Astrocyte (in vitro differentiated cells and primary cell): ENCODE results near the gene NSUN3. TPM values are rescaled to one million over a fixed set of nuclear protein-coding genes. Genes with fewer than 3 reads are reported as not detected.

ENCODE experiments used
- DNase-seq: peaks from one replicate; pipeline ENCODE4 v3.0.0-alpha.2; 2010; ENCODE audit warnings: low read depth
- FAIRE-seq: peaks from 2 replicates; lab custom pipeline; 2011; peaks lifted over from hg19 to GRCh38; lab: Jason Lieb, UNC
- H2AFZ ChIP-seq: 2 replicates; pipeline ENCODE4 v1.6.0; 2012; ENCODE audit warnings: low read depth, low read length, inconsistent platforms
- H3K27ac ChIP-seq: 2 replicates; pipeline ENCODE4 v1.5.1; 2011; ENCODE audit warnings: low read depth, low read length, inconsistent platforms
- H3K27me3 ChIP-seq: 2 replicates; pipeline ENCODE4 v1.6.0; 2011; ENCODE audit warnings: low read length, inconsistent platforms; ENCODE audit not compliant: insufficient read depth
- H3K36me3 ChIP-seq: 2 replicates; pipeline ENCODE4 v1.5.1; 2011; ENCODE audit warnings: low read length, inconsistent platforms; ENCODE audit not compliant: insufficient read depth
- H3K4me1 ChIP-seq: 2 replicates; pipeline ENCODE4 v1.5.1; 2011; ENCODE audit warnings: low read length, inconsistent platforms; ENCODE audit not compliant: insufficient read depth
- H3K4me2 ChIP-seq: 2 replicates; pipeline ENCODE4 v1.6.0; 2012; ENCODE audit warnings: low read length, inconsistent platforms
- H3K4me3 ChIP-seq: 2 replicates; pipeline ENCODE4 v1.5.1; 2011; ENCODE audit warnings: low read depth, mild to moderate bottlenecking, low read length, inconsistent platforms; ENCODE audit not compliant: insufficient read depth
- H3K79me2 ChIP-seq: 2 replicates; pipeline ENCODE4 v1.6.0; 2012; ENCODE audit warnings: mild to moderate bottlenecking, low read length, inconsistent platforms; ENCODE audit not compliant: insufficient read depth
- H3K9ac ChIP-seq: 2 replicates; pipeline ENCODE4 v1.6.0; 2012; ENCODE audit warnings: mild to moderate bottlenecking, low read length, inconsistent platforms
- H3K9me3 ChIP-seq: 2 replicates; pipeline ENCODE4 v1.5.1; 2012; ENCODE audit warnings: low read depth, mild to moderate bottlenecking, low read length, inconsistent platforms; ENCODE audit not compliant: insufficient read depth
- H4K20me1 ChIP-seq: 2 replicates; pipeline ENCODE4 v1.6.0; 2012; ENCODE audit warnings: low read length, inconsistent platforms; ENCODE audit not compliant: insufficient read depth
- H3K27ac Mint-ChIP-seq: one replicate; pipeline ENCODE4 v1.8.0; 2021; ENCODE audit warnings: mild to moderate bottlenecking, mixed read lengths; ENCODE audit not compliant: unreplicated experiment
- H3K27me3 Mint-ChIP-seq: one replicate; pipeline ENCODE4 v1.8.0; 2021; ENCODE audit warnings: low read depth, mixed read lengths; ENCODE audit not compliant: unreplicated experiment
- H3K36me3 Mint-ChIP-seq: one replicate; pipeline ENCODE4 v1.8.0; 2021; ENCODE audit warnings: low read depth, mixed read lengths; ENCODE audit not compliant: unreplicated experiment
- H3K4me1 Mint-ChIP-seq: one replicate; pipeline ENCODE4 v1.8.0; 2021; ENCODE audit warnings: low read depth, mixed read lengths; ENCODE audit not compliant: unreplicated experiment
- H3K4me3 Mint-ChIP-seq: one replicate; pipeline ENCODE4 v1.8.0; 2021; ENCODE audit warnings: mild to moderate bottlenecking, moderate library complexity, mixed read lengths; ENCODE audit not compliant: unreplicated experiment
- H3K9me3 Mint-ChIP-seq: one replicate; pipeline ENCODE4 v1.8.0; 2021; ENCODE audit warnings: mild to moderate bottlenecking, mixed read lengths; ENCODE audit not compliant: unreplicated experiment
- CTCF ChIP-seq: IDR thresholded peaks from 2 replicates; pipeline ENCODE4 v1.5.1; 2011; ENCODE audit warnings: low read depth, mild to moderate bottlenecking, inconsistent platforms, low read length, moderate library complexity; ENCODE audit not compliant: insufficient read depth
- EZH2 ChIP-seq: IDR thresholded peaks from 2 replicates; pipeline ENCODE4 v1.6.1; 2012; ENCODE audit warnings: mild to moderate bottlenecking, low read length, inconsistent platforms; ENCODE audit not compliant: insufficient read depth
- total RNA-seq: library from RNA; stranded (reverse); gene quantifications from 2 replicates; pipeline ENCODE4 v1.2.1, GENCODE V29; 2021

Gene NSUN3
- total RNA-seq, 1 donor from 2014 or later: 10.3 TPM

GRCh38 chr3:94118390-94118789, 55.5 kb downstream of the NSUN3 start:
- Histone ChIP-seq H3K79me2 (no peaks in the 10 kb centered on the region), H3K27ac (no peak overlapping the region), H3K4me3 (no peak overlapping the region), H3K27me3 (no peaks in the 10 kb centered on the region), H4K20me1 (no peaks in the 10 kb centered on the region), H3K9me3 (no peaks in the 10 kb centered on the region), H2AFZ (no peak overlapping the region), H3K36me3 (no peaks in the 10 kb centered on the region), H3K4me2 (no peak overlapping the region), H3K9ac (no peak overlapping the region), H3K4me1 (no peaks in the 10 kb centered on the region)
- FAIRE-seq (no peak), DNase-seq (peak; percentile 11)
- H3K4me3 Mint-ChIP-seq: no peak overlapping the region
- peaks cover 4% of the 10 kb centered on the region for H3K4me1 Mint-ChIP-seq
- H3K27ac Mint-ChIP-seq: no peak overlapping the region
- no peak for TF ChIP-seq CTCF
- TF ChIP-seq EZH2: no peak
- no peaks in the 10 kb centered on the region for H3K9me3 Mint-ChIP-seq
- no peaks in the 10 kb centered on the region for H3K27me3 Mint-ChIP-seq
- no peaks in the 10 kb centered on the region for H3K36me3 Mint-ChIP-seq

- H3K4me1 Mint-ChIP-seq: peaks cover 8% of the 10 kb centered on the region
Measured at GRCh38 chr3:94121161-94121560, 58.3 kb downstream of the NSUN3 start.

More at GRCh38 chr3:94121161-94121560, 58.3 kb downstream of the NSUN3 start:
- H3K27ac Mint-ChIP-seq: no peak overlapping the region
- H3K79me2 ChIP-seq: no peaks in the 10 kb centered on the region
- peaks cover 2% of the 10 kb centered on the region for H3K36me3 Mint-ChIP-seq
- no peaks in the 10 kb centered on the region for H3K36me3 ChIP-seq
- H3K9ac ChIP-seq: no peak overlapping the region
- DNase-seq: no peak
- no peaks in the 10 kb centered on the region for H3K27me3 Mint-ChIP-seq
- TF ChIP-seq CTCF (no peak), EZH2 (no peak)
- no peaks in the 10 kb centered on the region for H3K27me3 ChIP-seq
- no peaks in the 10 kb centered on the region for H3K9me3 ChIP-seq
- H3K4me3 Mint-ChIP-seq: no peak overlapping the region
- no peak overlapping the region for H3K4me2 ChIP-seq
- no peaks in the 10 kb centered on the region for H3K4me1 ChIP-seq
- H3K4me3 ChIP-seq: no peak overlapping the region
- no peaks in the 10 kb centered on the region for H3K9me3 Mint-ChIP-seq
- H2AFZ ChIP-seq: no peak overlapping the region
- H4K20me1 ChIP-seq: no peaks in the 10 kb centered on the region
- no peak for FAIRE-seq
- no peak overlapping the region for H3K27ac ChIP-seq
